GM10266 (cell line): Measurements from ENCODE around the gene MEG3.

ENCODE experiments used
- DNase-seq: peaks from one replicate; pipeline ENCODE4 v3.0.0; 2012; ENCODE audit errors: extremely low spot score
- CTCF ChIP-seq: IDR thresholded peaks from 2 replicates; pipeline ENCODE4 v1.5.1; 2012; ENCODE audit warnings: mild to moderate bottlenecking, low read depth; ENCODE audit not compliant: control insufficient read depth, insufficient read depth; ENCODE audit errors: missing control alignments

Gene MEG3

GRCh38 chr14:100896369-100897060 is 70.6 kb downstream of the MEG3 start:
- DNase-seq: no peak
- TF ChIP-seq CTCF: no peak

- DNase-seq: no peak
- no peak for TF ChIP-seq CTCF
These were observed 72.5 kb downstream of the MEG3 start for GRCh38 chr14:100898465-100898864.

- no peak for DNase-seq
These were observed 73.3 kb downstream of the MEG3 start for GRCh38 chr14:100898935-100899883.

GRCh38 chr14:100899884-100900771 is 74.2 kb downstream of the MEG3 start:
- no peak for DNase-seq

More at GRCh38 chr14:100898935-100899883, 73.3 kb downstream of the MEG3 start:
- no peak for TF ChIP-seq CTCF

GRCh38 chr14:100900837-100901390 is 75.0 kb downstream of the MEG3 start:
- peak; percentile 23 for TF ChIP-seq CTCF
- DNase-seq: no peak

More at GRCh38 chr14:100899884-100900771, 74.2 kb downstream of the MEG3 start:
- TF ChIP-seq CTCF: no peak

GRCh38 chr14:100901391-100902183 is 75.7 kb downstream of the MEG3 start:
- no peak for TF ChIP-seq CTCF
- no peak for DNase-seq
